Stimulated activated CD8-positive, alpha-beta memory T cell treated with anti-CD3 and anti-CD28 coated beads, Interleukin-15, amount 100 ng/mL, for 48 hours (primary cell): ENCODE data around the gene MYH11.

ENCODE experiments used
- DNase-seq, 2 donors: peaks; one replicate each; pipeline ENCODE4 v3.0.0-alpha.2; 2020; ENCODE audit warnings: low read depth in 2 of 2

MYH11 gene

GRCh38 chr16:15856901-15857698, at the start of gene MYH11:
TSS of gene MYH11 (minus strand) at chr16:15857028. CDS start at chr16:15838252, 18,776 bp downstream.
- no peak for DNase-seq

DNA sequence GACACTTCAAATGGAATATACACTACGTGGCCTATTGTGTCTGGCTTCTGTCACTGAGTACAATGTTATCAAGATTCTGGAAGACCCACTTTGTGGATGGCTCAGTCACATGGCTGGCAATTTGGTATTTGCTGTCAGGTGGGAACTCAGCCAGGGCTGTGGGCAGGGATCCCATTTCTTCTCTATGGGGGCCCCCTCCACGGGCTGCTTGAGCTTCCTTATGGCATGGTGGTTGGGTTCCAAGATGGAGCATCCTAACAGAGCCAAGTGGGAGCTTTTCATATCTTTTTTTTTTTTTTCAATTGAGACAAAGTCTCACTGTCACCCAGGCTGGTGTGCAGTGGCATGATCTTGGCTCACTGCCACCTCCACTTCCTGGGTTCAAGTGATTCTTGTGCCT, 49.6 kb upstream of the MYH11 start:
- DNase-seq, result no peak

GRCh38 chr16:15903960-15904359, 47.1 kb upstream of the MYH11 start:
- DNase-seq, result no peak

- DNase-seq, result no peak
Measured at GRCh38 chr16:15900901-15901500, 44.2 kb upstream of the MYH11 start.

GRCh38 chr16:15900357-15900756, 43.5 kb upstream of the MYH11 start:
- no peak for DNase-seq

DNA sequence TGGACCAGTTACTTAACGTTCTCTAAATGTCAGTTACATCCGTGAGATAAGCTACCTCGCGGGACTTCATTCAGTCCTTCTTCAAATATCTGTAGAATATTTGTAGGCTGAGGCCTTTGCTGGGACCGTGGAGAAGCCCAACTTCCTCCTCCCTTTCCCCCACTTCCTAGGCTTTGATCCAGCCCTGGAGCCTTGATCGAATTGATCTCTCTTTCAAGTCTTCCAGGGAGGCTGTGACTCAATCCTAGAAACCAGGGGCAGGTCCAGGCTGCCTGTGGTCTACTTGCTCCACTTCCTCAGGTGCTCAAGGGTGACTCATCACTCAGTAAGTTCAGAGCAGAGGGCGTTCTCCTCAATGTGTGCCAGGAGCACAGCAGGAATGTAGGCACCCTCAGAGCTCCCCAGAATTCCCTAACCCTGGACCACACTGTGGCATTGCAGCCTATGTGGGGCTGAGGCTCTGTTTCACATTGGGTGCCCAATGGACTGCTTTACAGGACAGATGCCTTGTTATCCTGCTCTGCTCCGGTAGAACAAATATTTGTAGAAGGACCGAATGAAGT, 42.8 kb upstream of the MYH11 start:
- DNase-seq, result peak; percentile 36 to 45

- DNase-seq, result no peak
Measured at GRCh38 chr16:15898654-15899053, 41.8 kb upstream of the MYH11 start.

- peak; percentile 42 to 44 for DNase-seq
Measured at GRCh38 chr16:15897834-15898254, 41.0 kb upstream of the MYH11 start.

- no peak for DNase-seq
Measured at GRCh38 chr16:15897121-15897780, 40.4 kb upstream of the MYH11 start.

GRCh38 chr16:15894571-15895374, 37.9 kb upstream of the MYH11 start:
- peak in 1 of 2 donors; percentile 19 for DNase-seq

GRCh38 chr16:15891508-15891907, 34.7 kb upstream of the MYH11 start:
- DNase-seq, result no peak

DNA sequence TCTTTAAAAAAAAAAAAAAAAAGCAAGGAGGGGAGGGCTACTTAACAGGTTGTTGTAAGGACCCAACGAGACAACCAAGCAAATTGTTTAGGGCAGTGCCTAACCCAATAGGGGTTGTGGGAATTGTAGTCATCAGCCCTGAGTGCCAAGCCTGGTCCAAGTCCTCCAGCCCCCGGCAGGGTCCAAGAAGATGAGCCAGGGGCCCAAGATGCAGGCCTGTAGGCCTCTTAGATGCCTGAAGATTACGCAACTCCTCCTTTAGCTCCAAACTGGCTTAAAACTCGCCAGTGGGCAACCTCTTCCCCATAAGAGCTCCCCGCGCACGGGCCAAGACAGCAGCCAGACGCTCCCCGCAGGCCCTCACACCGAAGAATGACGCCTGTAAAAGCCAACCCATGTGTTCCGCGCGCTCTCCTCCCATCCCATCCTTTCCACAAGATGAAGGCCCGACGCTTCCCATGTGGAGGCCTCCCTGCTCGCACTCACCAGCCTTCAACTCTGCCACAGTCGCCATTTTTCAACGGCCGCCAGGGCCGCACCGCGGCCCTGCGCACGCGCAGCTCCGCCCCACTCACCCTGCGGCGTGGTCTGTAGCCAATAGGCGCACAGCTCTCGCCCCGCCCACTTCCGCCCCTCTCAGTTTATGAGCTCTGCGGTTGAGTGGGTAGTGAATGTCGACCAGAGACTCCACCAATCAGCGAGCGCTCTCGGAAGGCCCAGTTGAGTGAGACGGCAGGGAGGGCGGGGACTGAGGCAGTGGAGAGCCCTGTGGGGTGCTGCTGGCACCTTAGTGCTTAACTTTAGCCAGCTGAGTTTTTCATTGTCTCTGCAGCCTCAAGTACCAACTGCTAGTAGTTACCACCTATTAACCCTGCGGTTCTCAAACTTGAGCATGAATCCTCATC, 31.5 kb upstream of the MYH11 start, which contains the start of gene CEP20:
Gene CEP20 (minus strand): TSS at position 532 of the 905 bp plus-strand sequence. CDS start 18 bp downstream, at position 514.
- DNase-seq, result peak; percentile 99 to 100

GRCh38 chr16:15887283-15887682, 30.5 kb upstream of the MYH11 start:
- no peak for DNase-seq

GRCh38 chr16:15886078-15886477, 29.2 kb upstream of the MYH11 start:
- no peak for DNase-seq

DNA sequence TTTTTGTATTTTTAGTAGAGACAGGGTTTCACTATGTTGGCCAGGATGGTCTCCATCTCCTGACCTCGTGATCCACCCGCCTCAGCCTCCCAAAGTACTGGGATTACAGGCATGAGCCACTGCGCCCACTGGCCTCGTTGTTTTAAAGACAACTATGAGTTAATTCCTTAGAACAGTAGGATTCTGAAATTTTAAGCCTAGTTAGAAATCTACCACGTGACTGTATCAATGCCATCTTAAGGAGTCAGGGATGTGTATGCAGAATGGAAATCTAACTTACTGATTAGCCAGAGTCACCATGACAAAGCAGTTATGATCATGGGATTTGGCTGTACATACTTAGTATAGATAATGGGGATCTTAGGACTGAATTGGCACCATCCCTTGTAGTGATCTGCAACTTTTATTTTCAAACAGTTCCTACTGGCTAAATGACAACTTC, 28.8 kb upstream of the MYH11 start:
- no peak for DNase-seq

DNA sequence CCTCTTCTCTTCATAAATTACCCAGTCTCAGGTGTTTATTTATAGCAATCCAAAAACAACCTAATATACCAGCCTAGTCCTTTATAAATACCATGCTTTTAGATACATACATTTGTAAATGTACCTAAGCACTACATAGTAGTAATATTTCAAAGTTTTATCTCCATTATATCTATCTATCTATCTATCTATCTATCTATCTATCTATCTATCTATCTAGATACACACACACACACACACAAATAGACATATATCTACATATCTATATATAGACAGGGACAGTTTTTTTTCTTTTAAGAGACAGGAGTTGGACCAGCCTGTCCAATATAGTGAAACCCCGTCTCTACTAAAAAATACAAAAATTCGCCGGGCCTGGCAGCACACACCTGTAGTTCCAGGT, 25.7 kb upstream of the MYH11 start:
- no peak for DNase-seq

- no peak for DNase-seq
Measured at GRCh38 chr16:15881794-15882379, 25.1 kb upstream of the MYH11 start.

DNA sequence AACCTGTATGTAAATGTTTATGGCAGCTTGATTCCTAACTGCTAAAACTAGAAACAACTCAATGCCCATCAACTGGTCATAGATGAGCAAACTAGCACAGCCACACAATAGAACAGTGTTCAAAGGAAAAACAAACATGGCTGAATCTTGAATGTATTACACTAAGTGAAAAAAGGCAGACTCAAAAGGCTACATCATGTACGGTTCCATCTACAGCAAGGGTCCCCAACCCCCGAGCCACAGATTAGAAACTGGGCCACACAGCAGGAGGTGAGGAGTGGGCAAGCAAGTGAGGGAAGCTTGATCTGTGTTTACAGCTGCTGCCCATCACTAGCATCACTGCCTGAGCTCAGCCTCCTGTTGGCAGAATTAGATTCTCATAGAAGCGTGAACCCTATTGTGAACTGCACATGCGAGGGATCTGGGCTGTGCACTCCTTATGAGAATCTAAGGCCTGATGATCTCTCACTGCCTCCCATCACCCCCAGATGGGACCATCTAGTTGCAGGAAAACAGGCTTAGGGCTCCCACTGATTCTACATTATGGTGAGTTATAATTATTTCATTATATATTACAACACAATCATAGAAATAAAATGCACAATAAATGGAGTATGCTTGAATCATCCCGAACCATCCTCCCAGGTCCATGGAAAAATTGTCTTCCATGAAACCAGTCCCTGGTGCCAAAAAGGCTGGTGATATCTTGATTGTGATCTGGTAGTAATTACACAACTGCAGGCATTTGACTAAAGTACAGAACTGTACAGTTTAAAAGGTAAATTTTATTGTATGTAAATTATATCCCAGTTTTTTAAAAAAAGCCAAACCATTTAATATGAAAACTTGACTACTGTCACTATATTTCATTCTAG, 23.8 kb upstream of the MYH11 start:
- DNase-seq, result no peak

DNA sequence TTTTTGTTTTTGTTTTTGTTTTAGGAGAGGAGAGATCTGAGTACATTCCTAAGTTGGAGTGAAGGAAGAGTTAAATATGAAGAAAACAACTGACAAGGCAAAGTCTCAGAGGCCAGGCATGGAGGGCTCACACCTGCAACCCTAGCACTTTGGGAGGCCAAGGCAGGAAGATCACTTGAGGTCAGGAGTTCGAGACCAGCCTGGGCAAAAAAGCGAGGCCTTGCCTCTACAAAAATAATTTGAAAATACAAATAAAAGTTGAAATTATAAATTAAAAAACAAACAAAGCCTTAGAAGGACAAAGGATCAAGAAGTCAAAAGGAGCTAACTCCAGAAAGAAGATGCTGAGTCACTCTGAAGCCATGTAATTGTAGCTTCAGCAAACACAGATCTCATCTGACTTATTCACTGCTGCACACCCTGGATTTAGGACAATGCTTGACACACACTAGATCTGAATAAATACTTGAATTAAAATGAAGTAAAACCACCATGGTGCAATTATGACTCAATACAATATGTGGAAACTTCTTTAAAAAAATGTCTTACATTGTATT, 22.5 kb upstream of the MYH11 start:
- DNase-seq, result no peak
